ENCODE data around the gene BDH1.
"Not testable (repeated sequence)": the region's sequence is repeated elsewhere in the genome, so short reads cannot be mapped to it uniquely, and the experiment has no call there.

Gene BDH1

GRCh38 chr3:197578376-197578775 is 22.6 kb upstream of the BDH1 start:
- H3K36me3 ChIP-seq (ENCODE audit: control insufficient read depth, insufficient read depth, low read length), result no peaks in the 10 kb centered on the region
- no peak overlapping the region for H3K4me3 ChIP-seq (ENCODE audit: insufficient read depth, low read depth, low read length)
- 94 to 96% methylated on average over 5 of the region's 6 CpGs for WGBS, 2 experiments
- no peaks in the 10 kb centered on the region for H3K9me3 ChIP-seq (ENCODE audit: control insufficient read depth, low read length)
- H3K4me1 ChIP-seq (ENCODE audit: control insufficient read depth, insufficient read depth, low read length), result no peaks in the 10 kb centered on the region
- no peaks in the 10 kb centered on the region for H3K27me3 ChIP-seq (ENCODE audit: control insufficient read depth, insufficient read depth, low read length, poor library complexity, severe bottlenecking)
- no peak overlapping the region for H3K27ac ChIP-seq (ENCODE audit: insufficient read depth, low read depth, low read length, poor library complexity, severe bottlenecking)

DNA sequence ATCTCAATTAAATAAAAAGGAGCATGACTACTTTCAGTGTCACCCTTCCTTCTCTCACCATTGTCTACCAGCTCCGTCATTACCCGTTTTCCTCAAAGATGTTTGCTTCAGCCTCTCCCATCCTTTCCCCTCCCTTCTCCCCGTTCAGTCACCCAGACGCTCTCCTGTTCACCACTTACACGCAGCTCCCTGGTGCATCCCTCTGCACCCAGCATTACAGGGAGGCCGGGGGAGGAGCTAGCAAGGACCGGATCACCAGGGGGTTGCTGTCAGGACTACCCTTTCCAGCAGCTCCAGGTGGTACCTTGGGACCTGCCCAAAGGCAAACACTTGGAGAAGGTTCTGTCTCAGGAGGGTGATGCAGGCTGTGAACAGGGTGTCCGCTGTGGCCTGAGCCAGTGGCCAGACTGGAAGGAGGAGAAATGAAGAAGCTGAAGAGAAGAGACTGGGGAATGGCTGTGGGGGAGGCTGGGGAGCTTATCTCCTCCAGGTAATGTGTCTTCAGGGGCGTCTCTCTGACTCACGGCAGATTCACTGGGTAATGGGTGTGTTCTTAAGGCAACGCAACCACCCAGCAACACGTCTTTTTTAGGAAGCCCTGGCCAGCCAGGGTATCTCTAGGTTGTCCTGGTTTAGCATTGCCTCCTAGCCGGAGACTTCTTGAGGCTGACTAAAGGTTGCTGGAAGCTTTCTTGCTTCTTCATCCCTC is 21.8 kb upstream of the BDH1 start:
- Histone ChIP-seq H3K36me3 (ENCODE audit: control insufficient read depth, insufficient read depth, low read length) (no peaks in the 10 kb centered on the region), H3K9me3 (ENCODE audit: control insufficient read depth, low read length) (no peaks in the 10 kb centered on the region), H3K27ac (ENCODE audit: insufficient read depth, low read depth, low read length, poor library complexity, severe bottlenecking) (no peak overlapping the region), H3K4me1 (ENCODE audit: control insufficient read depth, insufficient read depth, low read length) (no peaks in the 10 kb centered on the region), H3K27me3 (ENCODE audit: control insufficient read depth, insufficient read depth, low read length, poor library complexity, severe bottlenecking) (no peaks in the 10 kb centered on the region), H3K4me3 (ENCODE audit: insufficient read depth, low read depth, low read length) (no peak overlapping the region)
- WGBS, 2 experiments, result 91 to 93% methylated on average over 13 of the region's 13 CpGs

GRCh38 chr3:197576838-197577237 is 21.1 kb upstream of the BDH1 start:
- H3K27me3 ChIP-seq (ENCODE audit: control insufficient read depth, insufficient read depth, low read length, poor library complexity, severe bottlenecking), result no peaks in the 10 kb centered on the region
- 63% methylated on average over 8 of the region's 8 CpGs for WGBS, 2 experiments

DNA sequence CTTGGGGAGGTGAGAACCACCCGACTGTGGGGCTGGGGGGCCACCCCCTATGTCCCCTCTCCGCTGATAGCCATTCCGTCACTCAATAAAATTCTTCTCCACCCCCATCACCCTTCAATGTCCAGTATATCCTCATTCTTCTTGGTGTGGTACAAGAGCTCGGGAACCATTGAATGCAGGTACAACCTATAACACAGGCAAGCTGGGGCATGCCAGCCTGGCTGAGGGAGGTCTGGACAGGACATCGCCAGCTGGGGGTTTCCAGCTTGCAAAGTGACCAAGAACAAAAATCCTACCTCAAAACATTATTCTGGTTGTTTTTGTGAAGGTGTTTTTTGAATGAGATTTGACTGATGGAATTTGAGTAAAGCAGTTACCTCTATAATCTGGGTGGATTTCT is 19.6 kb upstream of the BDH1 start:
- no peaks in the 10 kb centered on the region for H3K36me3 ChIP-seq (ENCODE audit: control insufficient read depth, insufficient read depth, low read length)
- no peak overlapping the region for H3K4me3 ChIP-seq (ENCODE audit: insufficient read depth, low read depth, low read length)
- no peaks in the 10 kb centered on the region for H3K9me3 ChIP-seq (ENCODE audit: control insufficient read depth, low read length)
- no peaks in the 10 kb centered on the region for H3K4me1 ChIP-seq (ENCODE audit: control insufficient read depth, insufficient read depth, low read length)
- H3K27me3 ChIP-seq (ENCODE audit: control insufficient read depth, insufficient read depth, low read length, poor library complexity, severe bottlenecking), result no peaks in the 10 kb centered on the region
- 85 to 90% methylated on average over 5 of the region's 5 CpGs for WGBS, 2 experiments
- no peak overlapping the region for H3K27ac ChIP-seq (ENCODE audit: insufficient read depth, low read depth, low read length, poor library complexity, severe bottlenecking)

More at GRCh38 chr3:197576838-197577237, 21.1 kb upstream of the BDH1 start:
- no peaks in the 10 kb centered on the region for H3K9me3 ChIP-seq (ENCODE audit: control insufficient read depth, low read length)
- no peak overlapping the region for H3K4me3 ChIP-seq (ENCODE audit: insufficient read depth, low read depth, low read length)
- H3K36me3 ChIP-seq (ENCODE audit: control insufficient read depth, insufficient read depth, low read length), result no peaks in the 10 kb centered on the region
- H3K27ac ChIP-seq (ENCODE audit: insufficient read depth, low read depth, low read length, poor library complexity, severe bottlenecking), result no peak overlapping the region
- H3K4me1 ChIP-seq (ENCODE audit: control insufficient read depth, insufficient read depth, low read length), result no peaks in the 10 kb centered on the region

- not testable (repeated sequence) for H3K4me1 ChIP-seq (ENCODE audit: control insufficient read depth, insufficient read depth, low read length); H3K9me3 ChIP-seq (ENCODE audit: control insufficient read depth, low read length); H3K27me3 ChIP-seq (ENCODE audit: control insufficient read depth, insufficient read depth, low read length, poor library complexity, severe bottlenecking); H3K27ac ChIP-seq (ENCODE audit: insufficient read depth, low read depth, low read length, poor library complexity, severe bottlenecking); H3K36me3 ChIP-seq (ENCODE audit: control insufficient read depth, insufficient read depth, low read length); H3K4me3 ChIP-seq (ENCODE audit: insufficient read depth, low read depth, low read length)
- 26% methylated on average over 4 of the region's 4 CpGs for WGBS, 2 experiments
Measured at GRCh38 chr3:197574396-197574991, 18.7 kb upstream of the BDH1 start.

- Histone ChIP-seq H3K27me3 (ENCODE audit: control insufficient read depth, insufficient read depth, low read length, poor library complexity, severe bottlenecking) (no peaks in the 10 kb centered on the region), H3K27ac (ENCODE audit: insufficient read depth, low read depth, low read length, poor library complexity, severe bottlenecking) (no peak overlapping the region), H3K4me1 (ENCODE audit: control insufficient read depth, insufficient read depth, low read length) (no peaks in the 10 kb centered on the region), H3K9me3 (ENCODE audit: control insufficient read depth, low read length) (no peaks in the 10 kb centered on the region), H3K36me3 (ENCODE audit: control insufficient read depth, insufficient read depth, low read length) (no peaks in the 10 kb centered on the region), H3K4me3 (ENCODE audit: insufficient read depth, low read depth, low read length) (no peak overlapping the region)
- WGBS, 2 experiments, result 86 to 89% methylated on average over 6 of the region's 6 CpGs
Measured at GRCh38 chr3:197573048-197573767, 17.4 kb upstream of the BDH1 start.

GRCh38 chr3:197571880-197572172 is 16.1 kb upstream of the BDH1 start:
- not testable (repeated sequence) for H3K27ac ChIP-seq (ENCODE audit: insufficient read depth, low read depth, low read length, poor library complexity, severe bottlenecking); H3K27me3 ChIP-seq (ENCODE audit: control insufficient read depth, insufficient read depth, low read length, poor library complexity, severe bottlenecking); H3K36me3 ChIP-seq (ENCODE audit: control insufficient read depth, insufficient read depth, low read length); H3K4me3 ChIP-seq (ENCODE audit: insufficient read depth, low read depth, low read length); H3K4me1 ChIP-seq (ENCODE audit: control insufficient read depth, insufficient read depth, low read length); H3K9me3 ChIP-seq (ENCODE audit: control insufficient read depth, low read length)

- 95 to 96% methylated on average over 4 of the region's 4 CpGs for WGBS, 2 experiments
- not testable (repeated sequence) for H3K4me1 ChIP-seq (ENCODE audit: control insufficient read depth, insufficient read depth, low read length); H3K9me3 ChIP-seq (ENCODE audit: control insufficient read depth, low read length); H3K4me3 ChIP-seq (ENCODE audit: insufficient read depth, low read depth, low read length); H3K36me3 ChIP-seq (ENCODE audit: control insufficient read depth, insufficient read depth, low read length); H3K27me3 ChIP-seq (ENCODE audit: control insufficient read depth, insufficient read depth, low read length, poor library complexity, severe bottlenecking); H3K27ac ChIP-seq (ENCODE audit: insufficient read depth, low read depth, low read length, poor library complexity, severe bottlenecking)
Measured at GRCh38 chr3:197571074-197571879, 15.5 kb upstream of the BDH1 start.

- H3K36me3 ChIP-seq (ENCODE audit: control insufficient read depth, insufficient read depth, low read length); H3K27ac ChIP-seq (ENCODE audit: insufficient read depth, low read depth, low read length, poor library complexity, severe bottlenecking); H3K4me3 ChIP-seq (ENCODE audit: insufficient read depth, low read depth, low read length); H3K4me1 ChIP-seq (ENCODE audit: control insufficient read depth, insufficient read depth, low read length); H3K9me3 ChIP-seq (ENCODE audit: control insufficient read depth, low read length); H3K27me3 ChIP-seq (ENCODE audit: control insufficient read depth, insufficient read depth, low read length, poor library complexity, severe bottlenecking): not testable (repeated sequence)
- 83 to 94% methylated on average over 1 to 2 of the region's 2 CpGs for WGBS, 2 experiments
Measured at GRCh38 chr3:197569433-197569832, 13.7 kb upstream of the BDH1 start.

All from ectodermal cell (in vitro differentiated cells).